Natural killer cell (primary cell): ENCODE measurements around the gene FXYD6. TPM values are rescaled to one million over a fixed set of nuclear protein-coding genes. Genes with fewer than 3 reads are reported as not detected.

Source experiments
- ATAC-seq, 3 donors: fragments of 150-1000 bp in 2 of 3; fragments of 200-7000 bp in 1 of 3; cut with Tn5 transposase; 1 replicate in 1 of 3; 2 replicates in 2 of 3; pipeline ENCODE4 v1.10.0; 2021; ENCODE audit warnings: mild to moderate bottlenecking in 2 of 3, moderate library complexity in 2 of 3
- DNase-seq, 2 donors: peaks; one replicate each; pipeline versions ENCODE4 v3.0.0 to v3.0.0-alpha.2; 2013 to 2021; ENCODE audit warnings: mixed read lengths in 1 of 2
- H3K27ac ChIP-seq: one replicate; pipeline ENCODE4 v1.5.1; 2013; ENCODE audit warnings: mild to moderate bottlenecking, low read length
- H3K27me3 ChIP-seq: one replicate; pipeline ENCODE4 v1.6.1; 2013; ENCODE audit warnings: low read length; ENCODE audit not compliant: control insufficient read depth, insufficient read depth
- H3K36me3 ChIP-seq: one replicate; pipeline ENCODE4 v1.6.1; 2013; ENCODE audit warnings: low read length; ENCODE audit not compliant: control insufficient read depth, insufficient read depth
- H3K4me1 ChIP-seq: one replicate; pipeline ENCODE4 v1.6.1; 2013; ENCODE audit warnings: low read length; ENCODE audit not compliant: control insufficient read depth, insufficient read depth
- H3K4me3 ChIP-seq: one replicate; pipeline ENCODE4 v1.5.1; 2013; ENCODE audit warnings: low read length
- H3K9me3 ChIP-seq: one replicate; pipeline ENCODE4 v1.6.1; 2013; ENCODE audit warnings: low read length; ENCODE audit not compliant: control insufficient read depth, insufficient read depth
- H3K27ac Mint-ChIP-seq, 2 donors: one replicate each; pipeline ENCODE4 v1.8.0; 2022; ENCODE audit warnings: mild to moderate bottlenecking in 2 of 2, mixed read lengths in 2 of 2, moderate library complexity in 1 of 2
- H3K27me3 Mint-ChIP-seq, 2 donors: one replicate each; pipeline ENCODE4 v1.8.0; 2022; ENCODE audit warnings: low read depth in 2 of 2, mixed read lengths in 2 of 2
- H3K36me3 Mint-ChIP-seq: one replicate; pipeline ENCODE4 v1.8.0; 2022; ENCODE audit warnings: mixed read lengths
- H3K4me1 Mint-ChIP-seq, 2 donors: one replicate each; pipeline ENCODE4 v1.8.0; 2022; ENCODE audit warnings: mixed read lengths in 2 of 2
- H3K4me3 Mint-ChIP-seq: one replicate; pipeline ENCODE4 v1.8.0; 2022; ENCODE audit warnings: mild to moderate bottlenecking, moderate library complexity, mixed read lengths
- H3K9me3 Mint-ChIP-seq, 2 donors: one replicate each; pipeline ENCODE4 v1.8.0; 2022; ENCODE audit warnings: mixed read lengths in 2 of 2
- WGBS: methylation state at CpG from one replicate; pipeline ENCODE4 v1.1.7; 2013; ENCODE audit warnings: missing lambda C conversion rate; ENCODE audit not compliant: insufficient coverage; 5-methylcytosine and 5-hydroxymethylcytosine counted together
- intact Hi-C: fragments of 100-400 bp; cut with micrococcal nuclease; formaldehyde crosslinking; loops from one replicate; pipeline ENCODE4 v1.14.2; 2022
- total RNA-seq, 4 donors: library from RNA; stranded (reverse); fragments of 120-200 nt in 1 of 4; gene quantifications; one replicate each; pipeline versions ENCODE4 v1.2.3 to v1.2.4, GENCODE V29; 2013 to 2022
- TF ChIP-seq, protein P1 (sequence below): fragments of 200-600 bp; IDR thresholded peaks from one replicate; pipeline ENCODE4 v1.8.0; 2022; ENCODE audit warnings: antibody characterized with exemption

FXYD6 gene
- total RNA-seq, 3 donors from 2014 or later (not counting 1 experiment from before 2014, with no cell fraction given) = 0.20 to 0.90 TPM; not detected in 1

DNA sequence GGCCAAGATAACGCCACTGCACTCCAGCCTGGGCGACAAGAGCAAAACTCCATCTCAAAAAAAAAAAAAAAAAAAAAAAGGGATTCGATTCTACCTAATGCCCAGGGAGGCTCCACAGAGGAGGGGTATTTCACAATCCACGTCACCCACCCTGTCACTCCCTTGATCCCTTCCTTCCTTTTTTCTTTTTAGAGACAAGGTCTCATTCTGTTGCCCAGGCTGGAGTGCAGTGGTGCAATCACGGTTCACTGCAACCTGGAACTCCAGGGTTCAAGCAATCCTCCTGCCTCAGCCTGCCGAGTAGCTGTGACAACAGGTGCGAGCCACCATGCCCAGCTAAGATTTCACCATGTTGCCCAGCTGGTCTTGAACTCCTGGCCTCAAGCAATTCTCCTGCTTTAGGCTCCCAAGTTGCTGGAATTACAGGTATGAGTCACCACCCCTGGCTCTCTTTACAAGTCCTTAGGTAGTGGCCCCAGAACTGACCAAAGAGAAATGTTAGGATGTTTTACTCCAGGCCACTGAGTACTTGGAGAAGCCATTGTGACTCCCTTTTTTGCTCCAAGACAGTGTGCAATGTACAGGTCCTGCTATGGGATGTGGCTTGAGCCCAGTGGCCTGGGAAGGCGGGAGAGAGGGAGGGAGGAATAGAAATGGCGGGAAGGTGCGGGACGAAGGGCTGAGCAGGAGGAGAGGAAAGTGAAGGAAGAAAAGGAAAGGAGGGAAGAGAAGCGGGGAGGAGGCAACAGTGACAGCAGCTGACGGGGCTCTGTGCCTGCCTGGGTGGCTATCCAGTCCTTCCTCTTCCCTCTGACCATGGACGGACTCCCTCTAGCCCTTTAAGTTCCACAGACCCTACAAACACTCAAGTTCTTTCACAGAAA, 40.1 kb downstream of the FXYD6 start:
- 83% methylated on average over 11 of the region's 14 CpGs for WGBS
- peaks cover 24% of the 10 kb centered on the region for H3K4me1 ChIP-seq

GRCh38 chr11:117835576-117835975, 40.9 kb downstream of the FXYD6 start:
- no peak overlapping the region for H3K27ac Mint-ChIP-seq

More for the DNA sequence above, 40.1 kb downstream of the FXYD6 start:
- H3K9me3 ChIP-seq = no peaks in the 10 kb centered on the region
- Mint-ChIP-seq H3K4me1 (peaks cover 10 to 21% of the 10 kb centered on the region in 2 donors), H3K4me3 (no peak overlapping the region), H3K27me3 (peaks cover 0 to 10% of the 10 kb centered on the region in 2 donors), H3K9me3 (no peaks in the 10 kb centered on the region), H3K36me3 (no peaks in the 10 kb centered on the region), H3K27ac (no peak overlapping the region)
- ATAC-seq (no peak), DNase-seq (no peak)
- H3K4me3 ChIP-seq = no peak overlapping the region
- H3K27me3 ChIP-seq = no peaks in the 10 kb centered on the region
- H3K36me3 ChIP-seq = no peaks in the 10 kb centered on the region
- intact Hi-C loops = no loop called here
- TF ChIP-seq, protein P1, sequence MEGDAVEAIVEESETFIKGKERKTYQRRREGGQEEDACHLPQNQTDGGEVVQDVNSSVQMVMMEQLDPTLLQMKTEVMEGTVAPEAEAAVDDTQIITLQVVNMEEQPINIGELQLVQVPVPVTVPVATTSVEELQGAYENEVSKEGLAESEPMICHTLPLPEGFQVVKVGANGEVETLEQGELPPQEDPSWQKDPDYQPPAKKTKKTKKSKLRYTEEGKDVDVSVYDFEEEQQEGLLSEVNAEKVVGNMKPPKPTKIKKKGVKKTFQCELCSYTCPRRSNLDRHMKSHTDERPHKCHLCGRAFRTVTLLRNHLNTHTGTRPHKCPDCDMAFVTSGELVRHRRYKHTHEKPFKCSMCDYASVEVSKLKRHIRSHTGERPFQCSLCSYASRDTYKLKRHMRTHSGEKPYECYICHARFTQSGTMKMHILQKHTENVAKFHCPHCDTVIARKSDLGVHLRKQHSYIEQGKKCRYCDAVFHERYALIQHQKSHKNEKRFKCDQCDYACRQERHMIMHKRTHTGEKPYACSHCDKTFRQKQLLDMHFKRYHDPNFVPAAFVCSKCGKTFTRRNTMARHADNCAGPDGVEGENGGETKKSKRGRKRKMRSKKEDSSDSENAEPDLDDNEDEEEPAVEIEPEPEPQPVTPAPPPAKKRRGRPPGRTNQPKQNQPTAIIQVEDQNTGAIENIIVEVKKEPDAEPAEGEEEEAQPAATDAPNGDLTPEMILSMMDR = no peak
- H3K27ac ChIP-seq = no peak overlapping the region

GRCh38 chr11:117834838-117835443, 41.5 kb downstream of the FXYD6 start:
- WGBS = 93% methylated on average over 17 of the region's 17 CpGs
- peaks cover 38% of the 10 kb centered on the region for H3K4me1 ChIP-seq
- H3K27ac Mint-ChIP-seq = no peak overlapping the region

More at GRCh38 chr11:117835576-117835975, 40.9 kb downstream of the FXYD6 start:
- TF ChIP-seq, protein P1 = no peak
- no peak overlapping the region for H3K4me3 ChIP-seq
- H3K4me1 Mint-ChIP-seq = peaks cover 10 to 26% of the 10 kb centered on the region in 2 donors
- H3K4me1 ChIP-seq = peaks cover 31% of the 10 kb centered on the region
- ATAC-seq (no peak), DNase-seq (no peak)
- intact Hi-C loops = no loop called here
- no peak overlapping the region for H3K27ac ChIP-seq
- WGBS = 94% methylated on average over 8 of the region's 8 CpGs
- peaks cover 0 to 14% of the 10 kb centered on the region in 2 donors for H3K27me3 Mint-ChIP-seq
- H3K9me3 Mint-ChIP-seq = no peaks in the 10 kb centered on the region
- H3K27me3 ChIP-seq = no peaks in the 10 kb centered on the region
- H3K9me3 ChIP-seq = no peaks in the 10 kb centered on the region
- H3K4me3 Mint-ChIP-seq = no peak overlapping the region
- H3K36me3 ChIP-seq = no peaks in the 10 kb centered on the region
- no peaks in the 10 kb centered on the region for H3K36me3 Mint-ChIP-seq

More at GRCh38 chr11:117834838-117835443, 41.5 kb downstream of the FXYD6 start:
- DNase-seq (no peak), ATAC-seq (no peak)
- H3K4me3 ChIP-seq = no peak overlapping the region
- no peak overlapping the region for H3K27ac ChIP-seq
- no peaks in the 10 kb centered on the region for H3K36me3 ChIP-seq
- Mint-ChIP-seq H3K9me3 (no peaks in the 10 kb centered on the region), H3K27me3 (peaks cover 0 to 14% of the 10 kb centered on the region in 2 donors), H3K4me1 (peaks cover 10 to 33% of the 10 kb centered on the region in 2 donors), H3K4me3 (no peak overlapping the region), H3K36me3 (no peaks in the 10 kb centered on the region)
- no peaks in the 10 kb centered on the region for H3K27me3 ChIP-seq
- H3K9me3 ChIP-seq = no peaks in the 10 kb centered on the region
- intact Hi-C loops = no loop called here
- TF ChIP-seq, protein P1 = no peak
